NCI-H510A (cell line): Measurements from ENCODE around the gene TENM4.

Experiments used
- DNase-seq: peaks from one replicate; lab custom pipeline; 2025; lab: John Stamatoyannopoulos, UW

The TENM4 gene

GRCh38 chr11:79055856-79056631 lies 384.8 kb downstream of the TENM4 start:
- no peak for DNase-seq

DNA sequence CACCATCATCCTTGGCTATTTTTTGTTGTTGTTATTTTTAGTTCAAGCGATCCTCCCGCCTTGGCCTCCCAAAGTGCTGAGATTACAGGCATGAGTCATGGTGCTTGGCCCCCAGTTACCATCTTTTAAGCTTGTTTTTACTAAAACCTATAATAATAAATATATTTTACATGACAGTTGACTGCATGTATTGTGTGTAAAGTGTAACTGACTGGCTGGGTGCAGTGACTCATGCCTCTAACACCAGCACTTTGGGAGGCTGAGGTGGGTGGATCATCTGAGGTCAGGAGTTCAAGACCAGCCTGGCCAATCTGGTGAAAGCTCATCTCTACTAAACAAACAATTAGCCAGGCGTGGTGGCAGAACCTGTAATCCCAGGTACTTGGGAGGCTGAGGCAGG lies 386.2 kb downstream of the TENM4 start:
- no peak for DNase-seq

DNA sequence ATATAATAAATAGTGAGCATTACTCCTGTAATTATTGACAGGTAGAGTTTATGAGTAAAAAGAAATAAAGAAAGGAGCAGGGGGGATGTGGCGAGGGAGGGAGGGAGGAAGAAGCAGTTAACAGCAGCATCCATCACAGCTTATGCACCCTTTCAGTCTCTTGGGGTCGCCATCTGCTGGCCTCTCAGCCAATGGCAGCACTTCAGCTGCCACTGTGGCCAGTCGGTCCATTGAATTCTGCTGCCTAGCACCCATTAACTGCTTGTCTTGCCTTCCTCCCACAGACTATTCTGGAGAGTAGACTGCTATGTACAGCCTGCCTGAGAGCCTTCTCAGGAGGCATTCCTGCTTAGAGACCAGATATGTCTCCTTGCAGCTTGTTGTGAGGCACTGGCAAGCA lies 388.3 kb downstream of the TENM4 start:
- DNase-seq = peak; percentile 30

- no peak for DNase-seq
These were observed 390.0 kb downstream of the TENM4 start for GRCh38 chr11:79050786-79051185.

GRCh38 chr11:79049741-79050179 lies 391.1 kb downstream of the TENM4 start:
- no peak for DNase-seq

- DNase-seq = no peak
These were observed 392.9 kb downstream of the TENM4 start for GRCh38 chr11:79047980-79048379.

DNA sequence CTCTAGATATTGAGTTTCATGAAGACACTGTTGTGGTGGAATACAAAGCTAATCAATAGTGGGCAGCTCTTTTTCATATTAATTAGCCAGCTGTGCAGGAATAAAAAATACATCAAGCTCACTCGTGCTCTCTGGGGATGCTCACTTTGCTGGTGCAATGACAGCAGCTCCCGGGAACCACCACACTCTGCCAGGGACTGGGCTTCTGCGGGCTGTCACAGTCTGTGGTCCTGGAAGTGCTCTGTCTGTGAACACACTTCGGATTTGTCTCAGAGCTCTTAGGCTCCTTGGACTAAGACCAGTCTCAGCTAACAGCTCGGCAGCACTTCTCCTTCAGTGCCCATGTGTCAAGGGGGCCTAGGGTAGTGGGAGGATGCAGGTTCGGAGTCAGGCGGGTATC lies 393.5 kb downstream of the TENM4 start:
- DNase-seq = no peak

DNA sequence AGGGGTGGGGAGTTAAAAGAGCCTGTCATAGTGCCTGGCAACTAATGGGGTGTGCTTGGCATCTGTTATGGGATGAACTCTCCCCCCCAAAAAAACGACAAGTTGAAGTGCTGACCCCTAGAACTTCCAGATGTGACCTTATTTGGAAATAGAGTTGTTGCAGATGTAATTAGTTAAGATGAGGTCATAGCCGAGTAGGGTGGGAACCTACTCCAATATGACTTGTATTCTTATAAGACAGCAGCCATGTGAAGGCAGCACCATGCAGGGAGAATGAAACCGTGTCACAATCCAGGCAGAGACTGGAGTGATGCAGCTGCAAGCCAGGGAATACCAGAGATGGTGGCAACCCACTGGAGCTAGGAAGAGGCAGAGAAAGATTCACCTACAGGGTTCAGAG lies 394.5 kb downstream of the TENM4 start:
- DNase-seq = no peak

GRCh38 chr11:79045800-79046304 lies 395.0 kb downstream of the TENM4 start:
- no peak for DNase-seq

GRCh38 chr11:79045018-79045799 lies 395.6 kb downstream of the TENM4 start:
- DNase-seq = no peak

GRCh38 chr11:79044201-79044600 lies 396.6 kb downstream of the TENM4 start:
- no peak for DNase-seq

- no peak for DNase-seq
These were observed 397.1 kb downstream of the TENM4 start for GRCh38 chr11:79043726-79044125.

DNA sequence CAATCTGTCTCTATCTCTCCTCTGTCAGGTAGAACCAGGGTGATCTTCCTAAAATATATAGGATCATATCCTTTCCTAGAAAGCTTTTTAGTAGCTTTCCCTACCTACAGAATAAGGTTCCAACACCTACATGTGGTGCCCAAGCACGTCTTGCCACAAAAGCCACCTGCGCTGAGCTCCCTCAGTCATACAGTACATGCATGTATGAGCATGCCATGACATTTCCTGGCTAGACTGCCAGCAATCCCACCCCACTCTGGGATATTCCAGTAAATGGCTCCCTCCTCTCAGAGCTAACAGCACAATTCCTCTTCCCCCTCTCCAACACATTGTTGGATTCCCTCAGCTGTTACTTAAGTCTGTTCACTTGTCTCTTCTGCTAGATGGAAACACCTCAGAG lies 398.0 kb downstream of the TENM4 start:
- DNase-seq = no peak

DNA sequence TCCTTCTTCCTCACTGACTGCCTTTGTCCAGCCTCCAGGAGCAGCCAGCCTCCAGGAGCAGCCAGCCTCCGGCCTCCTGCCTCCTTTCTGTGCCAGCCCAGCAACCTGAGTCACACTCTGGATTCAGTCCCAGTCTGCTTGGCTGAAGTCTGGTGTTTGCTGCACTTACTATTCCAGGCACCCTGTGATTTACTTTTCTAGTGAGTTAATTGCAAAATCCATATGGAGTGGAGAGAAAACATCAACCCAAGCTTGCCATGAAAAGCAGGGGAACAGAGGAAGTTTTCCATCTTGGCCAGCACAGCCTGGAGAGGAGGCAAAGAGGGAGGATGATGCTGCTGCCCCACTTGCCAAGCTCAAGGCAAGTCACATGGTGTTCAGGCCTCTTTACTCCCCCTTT lies 400.5 kb downstream of the TENM4 start:
- DNase-seq = no peak

- no peak for DNase-seq
These were observed 401.7 kb downstream of the TENM4 start for GRCh38 chr11:79039122-79039521.

DNA sequence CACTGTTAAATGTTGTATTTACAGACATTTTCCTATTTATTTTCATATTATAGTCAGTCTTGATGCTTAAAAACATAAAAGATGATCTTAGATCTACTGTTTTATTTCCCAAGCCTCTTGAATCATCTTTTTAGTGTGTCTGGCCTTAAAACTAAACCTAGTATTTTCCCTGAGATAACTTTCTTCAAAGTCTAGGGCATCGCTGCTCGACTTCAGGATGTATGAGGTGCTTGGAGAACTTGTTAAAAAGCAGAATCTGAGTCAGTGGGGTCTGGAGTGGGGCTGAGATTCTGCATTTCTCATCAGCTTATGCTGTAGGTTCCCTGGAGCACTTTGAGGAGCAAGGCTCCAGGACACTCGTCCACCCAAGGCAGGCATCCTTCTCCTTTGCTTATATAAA lies 404.9 kb downstream of the TENM4 start:
- no peak for DNase-seq

- no peak for DNase-seq
These were observed 407.0 kb downstream of the TENM4 start for GRCh38 chr11:79033833-79034232.

DNA sequence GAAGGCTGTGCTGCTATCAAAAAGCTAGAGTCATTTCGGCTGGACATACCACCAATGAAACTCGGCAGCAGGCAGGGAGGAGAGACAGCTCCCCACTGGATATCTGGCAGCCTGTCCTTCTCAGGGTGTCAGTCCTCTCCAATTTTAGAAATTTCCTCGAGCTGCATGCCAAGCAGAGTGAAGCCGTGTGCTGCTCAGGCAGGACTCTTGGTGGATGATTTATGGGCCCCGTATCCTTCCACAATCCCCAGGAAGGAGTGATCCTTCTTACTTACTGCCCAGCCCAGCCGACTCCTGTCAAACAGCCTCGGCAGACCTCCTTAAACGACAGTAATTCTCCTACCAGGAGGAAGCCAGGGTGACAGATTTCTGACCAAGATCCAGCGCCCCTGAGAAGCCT lies 410.4 kb downstream of the TENM4 start:
- no peak for DNase-seq

GRCh38 chr11:79028225-79028624 lies 412.6 kb downstream of the TENM4 start:
- no peak for DNase-seq

GRCh38 chr11:79026803-79027445 lies 413.9 kb downstream of the TENM4 start:
- DNase-seq = no peak

- no peak for DNase-seq
These were observed 415.2 kb downstream of the TENM4 start for GRCh38 chr11:79025622-79026021.

DNA sequence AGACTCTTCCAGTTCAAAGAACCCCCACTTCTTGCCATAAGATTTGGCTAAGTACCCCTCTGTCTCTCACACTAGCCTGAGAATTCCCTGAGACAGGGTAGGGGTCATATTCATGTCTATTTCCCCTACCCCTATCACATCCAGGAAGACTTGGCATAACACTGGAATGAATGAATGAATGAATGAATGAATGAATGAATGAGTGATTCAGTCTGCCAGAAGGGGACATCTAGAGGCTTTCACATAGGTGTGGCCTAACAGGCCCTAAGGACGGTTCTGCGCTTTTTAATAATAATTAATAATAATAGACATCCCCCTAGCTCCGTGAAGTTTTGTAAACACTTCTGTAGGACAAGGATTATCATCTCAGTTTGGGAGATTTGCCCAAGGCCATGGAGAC lies 415.7 kb downstream of the TENM4 start:
- DNase-seq = no peak

DNA sequence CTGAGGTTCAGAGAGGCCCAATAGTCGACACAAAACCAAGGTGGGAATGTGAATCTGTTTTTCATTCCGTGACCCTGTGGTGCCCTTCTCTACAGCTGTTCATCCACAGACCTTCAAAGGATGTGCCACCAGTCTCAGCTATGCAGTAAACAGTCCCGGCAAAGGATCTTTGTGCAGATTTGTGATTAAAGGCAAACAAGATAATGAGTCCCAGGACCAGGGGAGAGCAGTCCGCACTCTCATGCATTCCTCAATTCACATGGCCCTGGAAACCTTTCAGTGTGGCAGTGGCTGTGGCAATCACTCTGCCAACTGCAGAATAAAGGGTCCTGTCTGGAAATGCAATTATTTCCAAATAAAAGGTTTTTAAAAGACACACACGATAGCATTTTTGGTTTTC lies 418.6 kb downstream of the TENM4 start:
- DNase-seq = no peak
